MM.1S (cell line): ENCODE measurements around the gene KRT12.

Experiments
- CTCF ChIP-seq: fragments of 300-600 bp; sonication (generic); IDR thresholded peaks from 2 replicates; pipeline ENCODE4 v1.5.1; 2016; ENCODE audit warnings: antibody characterized with exemption, low read length, mixed read lengths
- EZH2 ChIP-seq: fragments of 300-600 bp; sonication (generic); optimal IDR thresholded peaks from 2 replicates; pipeline ENCODE3; 2017; ENCODE audit warnings: low read depth, mild to moderate bottlenecking, antibody characterized with exemption, low read length, mixed read lengths
- EZH2phosphoT487 ChIP-seq: fragments of 300-600 bp; sonication (generic); IDR thresholded peaks from 2 replicates; pipeline ENCODE4 v1.6.1; 2018; ENCODE audit warnings: antibody characterized with exemption, low read length

DNA sequence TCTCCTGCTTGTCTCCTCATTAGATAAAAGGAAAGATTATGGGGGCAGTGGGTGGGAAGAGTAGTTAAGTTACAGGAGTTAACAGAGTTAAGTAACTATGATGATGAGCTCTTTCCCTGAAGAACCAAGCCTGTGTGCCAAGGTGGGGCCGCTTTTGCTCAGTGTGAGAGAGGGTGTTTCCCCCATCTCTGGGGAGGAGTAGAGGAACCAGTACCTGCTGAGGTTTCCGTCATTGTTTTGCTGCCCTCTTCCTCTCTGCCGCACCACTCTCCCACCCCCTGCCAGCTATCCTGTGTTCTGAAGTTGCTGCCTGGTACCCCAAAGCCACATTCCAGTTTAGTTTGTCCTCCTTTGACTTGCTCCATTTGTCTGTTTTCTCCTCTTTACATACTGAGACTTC lies 23.8 kb downstream of the KRT12 start:
- TF ChIP-seq CTCF (no peak), EZH2 (no peak), EZH2phosphoT487 (no peak)
